Stimulated activated effector memory CD8-positive, alpha-beta T cell treated with anti-CD3 and anti-CD28 coated beads, Interleukin-12 subunit alpha, Interleukin-12 subunit beta, amount 100 ng/mL, for 72 hours (primary cell): Measurements from ENCODE around the gene SLC24A3.
A peak's percentile ranks its signal among the peaks of the same experiment; 100 is the strongest.

Source experiments
- ATAC-seq: fragments of 150-1000 bp; cut with Tn5 transposase; 2 replicates; pipeline ENCODE4 v1.10.0; 2021
- DNase-seq, 2 donors: peaks; one replicate each; pipeline ENCODE4 v3.0.0; 2021 to 2022; ENCODE audit warnings: low spot score in 2 of 2
- H3K27ac Mint-ChIP-seq: one replicate; pipeline ENCODE4 v1.8.0; 2022; ENCODE audit warnings: mild to moderate bottlenecking, mixed read lengths
- H3K36me3 Mint-ChIP-seq: one replicate; pipeline ENCODE4 v1.8.0; 2022; ENCODE audit warnings: mild to moderate bottlenecking, mixed read lengths
- H3K4me1 Mint-ChIP-seq: one replicate; pipeline ENCODE4 v1.8.0; 2022; ENCODE audit warnings: mixed read lengths
- H3K4me3 Mint-ChIP-seq: one replicate; pipeline ENCODE4 v1.8.0; 2022; ENCODE audit warnings: mild to moderate bottlenecking, mixed read lengths
- H3K9me3 Mint-ChIP-seq: one replicate; pipeline ENCODE4 v1.8.0; 2022; ENCODE audit warnings: mixed read lengths

SLC24A3 gene

GRCh38 chr20:19254956-19255355 is 42.5 kb downstream of the SLC24A3 start:
- Mint-ChIP-seq H3K9me3 (no peaks in the 10 kb centered on the region), H3K4me3 (no peak overlapping the region), H3K4me1 (peaks cover 3% of the 10 kb centered on the region), H3K36me3 (no peaks in the 10 kb centered on the region), H3K27ac (no peak overlapping the region)
- no peak for ATAC-seq
- no peak for DNase-seq

- Mint-ChIP-seq H3K36me3 (no peaks in the 10 kb centered on the region), H3K9me3 (no peaks in the 10 kb centered on the region), H3K4me3 (no peak overlapping the region), H3K27ac (no peak overlapping the region), H3K4me1 (peaks cover 6% of the 10 kb centered on the region)
- ATAC-seq, result no peak
- DNase-seq, result no peak
Observed at GRCh38 chr20:19256085-19256484, 43.6 kb downstream of the SLC24A3 start.

- no peaks in the 10 kb centered on the region for H3K9me3 Mint-ChIP-seq
- ATAC-seq (no peak), DNase-seq (no peak)
- no peak overlapping the region for H3K4me3 Mint-ChIP-seq
- H3K36me3 Mint-ChIP-seq, result no peaks in the 10 kb centered on the region
- H3K27ac Mint-ChIP-seq, result no peak overlapping the region
- H3K4me1 Mint-ChIP-seq, result peaks cover 6% of the 10 kb centered on the region
Observed at GRCh38 chr20:19256906-19257595, 44.6 kb downstream of the SLC24A3 start.

- ATAC-seq (no peak), DNase-seq (no peak)
- Mint-ChIP-seq H3K36me3 (no peaks in the 10 kb centered on the region), H3K4me1 (peaks cover 6% of the 10 kb centered on the region), H3K9me3 (no peaks in the 10 kb centered on the region), H3K27ac (no peak overlapping the region), H3K4me3 (no peak overlapping the region)
Observed at GRCh38 chr20:19257865-19258264, 45.4 kb downstream of the SLC24A3 start.

- Mint-ChIP-seq H3K4me1 (peaks cover 6% of the 10 kb centered on the region), H3K9me3 (no peaks in the 10 kb centered on the region), H3K36me3 (no peaks in the 10 kb centered on the region), H3K27ac (no peak overlapping the region), H3K4me3 (no peak overlapping the region)
- ATAC-seq (no peak), DNase-seq (no peak)
Observed at GRCh38 chr20:19259141-19259591, 46.7 kb downstream of the SLC24A3 start.

- peaks cover 6% of the 10 kb centered on the region for H3K4me1 Mint-ChIP-seq
- H3K27ac Mint-ChIP-seq, result no peak overlapping the region
- no peak overlapping the region for H3K4me3 Mint-ChIP-seq
- ATAC-seq (peak; percentile 48), DNase-seq (no peak)
- H3K9me3 Mint-ChIP-seq, result no peaks in the 10 kb centered on the region
- H3K36me3 Mint-ChIP-seq, result no peaks in the 10 kb centered on the region
Observed at GRCh38 chr20:19260412-19261090, 48.1 kb downstream of the SLC24A3 start.

GRCh38 chr20:19264191-19264590 is 51.7 kb downstream of the SLC24A3 start:
- H3K36me3 Mint-ChIP-seq, result no peaks in the 10 kb centered on the region
- H3K27ac Mint-ChIP-seq, result no peak overlapping the region
- H3K4me1 Mint-ChIP-seq, result peaks cover 6% of the 10 kb centered on the region
- no peak for DNase-seq
- no peaks in the 10 kb centered on the region for H3K9me3 Mint-ChIP-seq
- no peak overlapping the region for H3K4me3 Mint-ChIP-seq
- ATAC-seq, result no peak

GRCh38 chr20:19265646-19266374 is 53.4 kb downstream of the SLC24A3 start:
- no peak for DNase-seq
- Mint-ChIP-seq H3K4me1 (no peaks in the 10 kb centered on the region), H3K36me3 (no peaks in the 10 kb centered on the region), H3K9me3 (no peaks in the 10 kb centered on the region), H3K27ac (no peak overlapping the region), H3K4me3 (no peak overlapping the region)
- no peak for ATAC-seq

GRCh38 chr20:19268426-19268825 is 56.0 kb downstream of the SLC24A3 start:
- no peaks in the 10 kb centered on the region for H3K9me3 Mint-ChIP-seq
- DNase-seq (no peak), ATAC-seq (no peak)
- no peaks in the 10 kb centered on the region for H3K36me3 Mint-ChIP-seq
- H3K27ac Mint-ChIP-seq, result no peak overlapping the region
- H3K4me1 Mint-ChIP-seq, result no peaks in the 10 kb centered on the region
- no peak overlapping the region for H3K4me3 Mint-ChIP-seq

- Mint-ChIP-seq H3K36me3 (no peaks in the 10 kb centered on the region), H3K4me3 (no peak overlapping the region), H3K4me1 (no peaks in the 10 kb centered on the region), H3K9me3 (no peaks in the 10 kb centered on the region), H3K27ac (no peak overlapping the region)
- ATAC-seq, result no peak
- DNase-seq, result no peak
Observed at GRCh38 chr20:19269737-19270340, 57.4 kb downstream of the SLC24A3 start.

GRCh38 chr20:19271879-19272651 is 59.6 kb downstream of the SLC24A3 start:
- Mint-ChIP-seq H3K9me3 (no peaks in the 10 kb centered on the region), H3K27ac (no peak overlapping the region), H3K36me3 (no peaks in the 10 kb centered on the region), H3K4me1 (no peaks in the 10 kb centered on the region), H3K4me3 (no peak overlapping the region)
- DNase-seq (no peak), ATAC-seq (no peak)

GRCh38 chr20:19272976-19273654 is 60.7 kb downstream of the SLC24A3 start:
- ATAC-seq (no peak), DNase-seq (no peak)
- Mint-ChIP-seq H3K9me3 (no peaks in the 10 kb centered on the region), H3K27ac (no peak overlapping the region), H3K4me1 (no peaks in the 10 kb centered on the region), H3K36me3 (no peaks in the 10 kb centered on the region), H3K4me3 (no peak overlapping the region)

GRCh38 chr20:19274001-19274400 is 61.6 kb downstream of the SLC24A3 start:
- Mint-ChIP-seq H3K36me3 (no peaks in the 10 kb centered on the region), H3K27ac (no peak overlapping the region), H3K4me1 (no peaks in the 10 kb centered on the region), H3K9me3 (no peaks in the 10 kb centered on the region), H3K4me3 (no peak overlapping the region)
- ATAC-seq, result no peak
- DNase-seq, result no peak

- Mint-ChIP-seq H3K4me1 (no peaks in the 10 kb centered on the region), H3K27ac (no peak overlapping the region), H3K9me3 (peaks cover 2% of the 10 kb centered on the region), H3K36me3 (no peaks in the 10 kb centered on the region), H3K4me3 (no peak overlapping the region)
- ATAC-seq (no peak), DNase-seq (no peak)
Observed at GRCh38 chr20:19274412-19275015, 62.1 kb downstream of the SLC24A3 start.
